ENCODE results near the gene SHROOM3.

Gene SHROOM3

GRCh38 chr4:76751612-76752343 lies 316.7 kb downstream of the SHROOM3 start:
- DNase-seq (ENCODE audit: low read depth), result no peak

GRCh38 chr4:76752861-76753501 lies 318.0 kb downstream of the SHROOM3 start:
- no peak for DNase-seq (ENCODE audit: low read depth)

DNA sequence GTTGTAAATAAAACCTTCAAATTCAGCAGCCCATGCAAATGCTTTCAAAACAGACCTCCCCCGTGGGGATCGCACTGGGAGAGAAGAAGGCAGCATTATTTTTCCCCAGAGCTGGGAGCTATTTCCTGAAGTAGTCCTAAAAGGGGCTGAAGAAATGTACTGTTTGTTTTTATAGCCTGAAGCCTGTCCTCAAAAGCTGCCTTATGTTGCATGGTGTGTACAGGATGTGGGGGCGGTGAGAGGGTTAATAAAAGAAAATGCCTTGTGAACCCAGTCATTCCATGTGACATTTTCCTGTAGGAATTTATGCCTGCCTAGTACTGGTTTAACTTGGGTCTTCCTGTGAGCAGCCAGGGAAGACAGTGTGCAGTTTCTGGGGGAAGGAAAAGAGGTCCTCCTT lies 318.8 kb downstream of the SHROOM3 start:
- no peak for DNase-seq (ENCODE audit: low read depth)

DNA sequence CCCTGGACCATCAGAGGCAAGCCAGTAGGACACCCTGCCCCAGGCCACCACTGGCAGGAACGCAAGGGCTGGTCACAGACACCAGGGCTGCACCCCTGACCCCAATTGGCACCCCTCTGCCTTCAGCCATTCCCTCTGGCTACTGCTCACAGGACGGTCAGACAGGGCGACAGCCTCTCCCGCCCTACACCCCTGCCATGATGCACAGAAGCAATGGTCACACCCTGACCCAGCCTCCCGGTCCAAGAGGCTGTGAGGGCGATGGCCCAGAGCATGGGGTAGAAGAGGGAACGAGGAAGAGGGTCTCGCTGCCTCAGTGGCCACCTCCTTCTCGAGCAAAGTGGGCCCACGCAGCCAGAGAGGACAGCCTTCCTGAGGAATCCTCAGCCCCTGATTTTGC lies 319.4 kb downstream of the SHROOM3 start:
- DNase-seq (ENCODE audit: low read depth), result no peak

DNA sequence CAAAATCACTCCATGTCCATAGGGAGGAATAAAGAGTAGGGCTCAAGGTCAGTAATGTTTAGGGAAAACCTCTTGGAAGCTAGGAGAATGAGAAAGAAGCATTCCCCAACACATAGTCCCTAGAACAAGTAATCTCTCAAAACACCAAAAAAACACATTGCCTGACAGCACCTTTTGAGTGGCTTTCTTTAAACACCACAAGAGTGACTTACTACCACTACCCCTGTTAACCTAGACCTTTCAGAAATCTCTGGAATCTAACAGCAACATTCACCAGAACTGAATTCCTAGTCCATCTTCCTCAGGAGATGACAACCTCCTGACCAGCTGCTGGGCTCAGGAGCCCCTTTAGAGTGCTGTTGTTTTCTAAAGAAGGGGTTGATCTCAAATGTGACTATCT lies 320.7 kb downstream of the SHROOM3 start:
- DNase-seq (ENCODE audit: low read depth), result no peak

GRCh38 chr4:76756416-76756815 lies 321.4 kb downstream of the SHROOM3 start:
- DNase-seq (ENCODE audit: low read depth), result no peak

DNA sequence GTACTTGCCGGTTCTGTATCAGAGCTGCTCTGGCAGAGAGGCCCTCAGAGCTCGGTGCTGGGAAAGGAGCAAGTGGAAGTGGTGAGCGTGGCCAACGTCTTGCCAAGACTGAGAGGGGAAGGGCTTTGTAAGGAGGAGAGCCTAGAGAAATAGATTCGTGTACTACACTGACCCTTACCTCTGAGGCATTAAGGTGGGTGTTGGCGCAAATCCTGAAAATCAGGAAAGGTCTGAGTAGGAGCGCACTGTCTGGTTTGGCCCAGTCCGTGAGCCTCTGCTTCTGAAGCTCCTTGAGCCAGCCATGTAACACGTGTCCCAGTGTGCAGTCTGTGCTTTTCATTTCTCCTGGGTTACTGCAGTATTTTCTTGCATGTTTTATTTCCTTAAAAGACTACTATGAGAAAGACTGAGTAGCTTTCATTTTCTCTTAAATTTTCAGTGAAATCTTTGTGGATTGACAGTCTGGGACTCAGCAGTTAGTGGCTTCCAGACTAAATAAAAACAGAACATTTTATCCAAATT lies 322.4 kb downstream of the SHROOM3 start:
- no peak for DNase-seq (ENCODE audit: low read depth)

DNA sequence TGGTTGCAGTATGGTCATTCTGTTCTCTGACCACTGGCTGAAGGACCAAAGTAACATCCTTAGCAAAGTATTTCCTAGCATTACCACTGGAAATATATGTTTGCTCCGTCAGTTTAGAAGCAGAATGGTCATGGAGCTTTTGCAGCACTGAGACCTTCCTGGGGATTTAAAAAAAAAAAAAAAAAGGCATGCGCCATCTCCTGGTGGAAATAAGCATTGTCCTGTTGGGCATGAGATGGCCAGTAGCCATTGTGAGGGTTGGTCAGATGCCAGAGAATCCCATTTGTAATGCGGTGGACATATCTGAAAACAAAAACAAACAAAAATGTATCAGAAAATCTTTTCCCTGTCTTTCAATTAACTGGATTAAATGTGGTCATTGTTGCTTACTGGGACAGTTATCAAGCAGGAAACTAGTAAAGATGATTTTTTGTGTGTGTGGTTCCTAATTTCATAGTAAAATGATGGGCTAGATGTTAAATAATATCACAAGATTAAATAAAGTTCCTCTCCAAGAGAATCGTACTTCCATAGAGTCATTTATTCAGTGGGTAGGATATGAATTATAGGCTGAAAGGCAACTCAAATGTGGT lies 323.4 kb downstream of the SHROOM3 start:
- DNase-seq (ENCODE audit: low read depth), result no peak

DNA sequence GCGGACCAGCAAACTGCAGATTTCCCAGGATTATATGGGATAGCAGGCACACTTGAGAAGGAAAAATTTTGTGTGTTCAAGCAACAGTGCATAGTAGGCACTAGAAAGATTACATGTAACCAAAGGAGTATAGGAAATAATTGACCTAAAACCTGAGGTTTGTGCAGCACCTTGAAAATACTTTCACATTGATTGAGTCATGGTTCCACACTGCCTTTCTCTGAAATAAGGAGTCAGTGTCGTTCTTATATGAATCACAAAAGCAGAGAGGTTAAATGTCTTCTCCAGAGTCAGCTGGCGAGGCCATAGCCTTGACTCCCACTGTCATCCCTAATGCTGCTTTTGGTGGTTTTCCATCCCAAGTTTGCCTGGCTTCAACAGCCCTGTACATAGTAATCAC lies 324.0 kb downstream of the SHROOM3 start:
- DNase-seq (ENCODE audit: low read depth), result no peak

- DNase-seq (ENCODE audit: low read depth), result no peak
Observed at GRCh38 chr4:76760193-76760592, 325.2 kb downstream of the SHROOM3 start.

GRCh38 chr4:76762137-76763130 lies 327.4 kb downstream of the SHROOM3 start:
- DNase-seq (ENCODE audit: low read depth), result no peak

DNA sequence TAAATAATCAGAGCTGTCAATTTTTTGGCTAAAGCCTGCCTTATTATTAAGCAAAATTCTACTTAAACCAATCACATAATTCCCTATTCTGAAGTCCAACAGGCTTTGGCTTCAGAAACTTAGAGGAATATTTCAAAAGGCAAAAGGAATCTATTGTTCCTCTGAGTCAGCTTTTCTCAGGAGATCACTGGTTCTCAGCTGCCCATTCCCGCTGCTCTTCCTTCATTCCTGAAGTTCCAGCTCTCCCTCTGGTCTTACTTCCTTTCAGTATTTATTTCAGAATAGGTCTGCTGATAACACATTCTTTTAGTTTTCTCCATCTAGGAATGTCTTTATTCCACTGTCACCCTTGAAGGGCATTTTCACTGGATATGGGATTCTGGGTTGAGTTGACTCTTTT lies 329.2 kb downstream of the SHROOM3 start:
- no peak for DNase-seq (ENCODE audit: low read depth)

GRCh38 chr4:76765473-76766183 lies 330.6 kb downstream of the SHROOM3 start:
- no peak for DNase-seq (ENCODE audit: low read depth)

DNA sequence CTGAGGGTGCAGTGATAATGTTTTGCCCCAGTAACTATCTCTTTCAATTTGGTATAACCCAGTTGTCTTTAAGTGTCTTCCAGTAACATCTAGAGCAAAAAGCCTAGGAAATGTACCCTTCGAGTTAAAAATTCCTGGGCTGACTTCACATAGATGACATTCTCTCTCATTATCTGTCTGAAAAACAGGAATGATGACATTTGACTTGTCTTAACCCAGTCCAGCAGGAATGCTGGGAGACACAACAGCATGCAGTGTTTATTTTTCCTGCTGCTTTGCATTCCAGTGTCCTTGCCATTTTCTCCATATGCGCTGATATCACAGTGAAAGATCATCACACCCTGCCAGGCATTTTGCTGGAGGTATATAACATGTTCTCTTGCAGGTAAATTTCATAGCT lies 333.0 kb downstream of the SHROOM3 start:
- DNase-seq (ENCODE audit: low read depth), result no peak

DNA sequence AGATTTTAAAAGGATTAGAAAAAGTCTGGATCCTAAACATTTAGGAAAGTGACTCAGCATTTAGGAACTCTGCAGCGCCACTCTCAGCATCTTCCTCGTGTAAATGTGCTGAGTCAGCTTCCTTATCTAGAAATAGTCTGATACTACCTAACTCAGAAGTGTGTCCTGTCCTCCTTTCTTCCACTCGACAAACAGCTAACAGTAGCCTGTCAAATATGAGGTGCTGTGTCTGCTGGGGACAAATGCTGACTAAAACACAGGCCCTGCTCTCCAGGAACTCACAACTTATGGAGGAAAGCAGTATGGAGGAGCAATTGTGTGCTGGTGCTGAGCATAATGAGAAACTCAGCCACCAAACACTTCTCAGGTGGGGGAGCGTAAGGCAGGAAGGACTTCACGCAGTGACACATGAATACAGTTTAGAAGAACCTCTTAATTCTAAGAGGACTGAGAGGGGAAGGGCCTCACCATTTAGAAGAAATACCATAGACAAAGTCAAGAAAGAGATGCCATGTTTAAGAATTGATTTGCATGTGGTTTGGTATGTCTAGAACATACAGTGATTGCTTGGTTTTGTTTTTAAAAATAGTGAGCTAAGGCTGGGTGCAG lies 337.6 kb downstream of the SHROOM3 start:
- no peak for DNase-seq (ENCODE audit: low read depth)

GRCh38 chr4:76773766-76774165 lies 338.7 kb downstream of the SHROOM3 start:
- no peak for DNase-seq (ENCODE audit: low read depth)

GRCh38 chr4:76779740-76780459 lies 344.9 kb downstream of the SHROOM3 start:
- DNase-seq (ENCODE audit: low read depth), result no peak

DNA sequence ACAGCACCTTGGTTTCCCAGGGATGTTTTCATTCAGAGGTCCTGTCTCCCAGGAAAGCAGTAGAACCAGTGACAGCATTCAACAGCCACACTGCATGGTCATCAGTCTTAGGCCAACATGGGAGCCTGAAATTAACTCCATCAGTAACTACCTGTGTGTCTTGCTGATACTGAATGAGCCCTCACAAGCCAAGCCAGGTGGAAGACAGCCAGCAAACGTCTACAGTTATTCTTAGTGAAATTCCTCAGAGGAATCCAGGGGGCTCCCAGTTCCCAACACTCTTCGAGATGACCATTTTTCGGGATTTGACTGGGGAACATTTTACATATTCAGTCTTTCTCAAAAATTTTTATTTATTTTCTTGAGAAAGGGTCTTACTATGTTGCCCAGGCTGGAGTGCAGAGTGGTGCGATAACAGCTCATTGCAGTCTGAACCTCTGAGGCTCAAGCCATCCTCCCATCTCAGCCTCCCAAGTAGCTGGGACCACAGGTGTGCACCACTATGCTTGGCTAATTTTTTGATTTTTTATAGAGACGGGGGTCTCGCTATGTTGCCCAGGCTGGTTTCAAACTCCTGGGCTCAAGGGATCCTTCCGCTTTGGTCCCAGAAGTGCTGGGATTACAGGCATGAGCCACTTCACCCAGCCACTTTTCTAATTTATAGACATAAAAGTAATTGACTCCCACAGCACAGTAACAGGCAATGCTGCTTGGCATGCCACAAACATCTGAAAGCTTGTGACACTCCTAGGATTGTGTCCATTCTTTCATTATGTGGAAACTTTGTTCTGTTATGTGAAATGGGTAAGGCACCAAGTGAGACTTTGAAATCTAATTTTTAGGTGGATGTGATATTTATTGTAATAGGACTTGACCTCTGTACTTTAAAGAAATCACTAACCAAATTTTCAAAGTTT lies 346.0 kb downstream of the SHROOM3 start:
- DNase-seq (ENCODE audit: low read depth), result no peak
